ENCODE results near the gene RPL36.

Gene RPL36

DNA sequence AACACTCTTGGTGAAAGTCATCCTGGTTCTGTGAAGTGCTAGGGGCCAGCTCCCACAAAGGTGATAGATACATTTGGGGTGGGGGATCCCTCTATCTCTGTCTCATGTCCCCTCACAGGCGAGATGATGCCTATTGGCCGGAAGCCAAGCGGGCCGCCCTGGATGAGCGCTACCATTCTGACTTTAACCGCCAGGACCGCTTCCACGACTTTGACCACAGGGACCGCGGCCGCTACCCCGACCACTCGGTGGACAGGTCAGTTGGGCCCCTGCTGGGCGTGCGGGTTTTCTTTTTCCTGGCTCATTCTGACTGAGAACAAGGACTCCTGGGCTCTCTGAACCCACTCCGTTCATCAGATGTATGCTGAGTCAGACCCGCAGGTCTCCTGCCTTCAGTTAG, 26.2 kb upstream of the RPL36 start:
- Histone ChIP-seq H3K4me1 (ENCODE audit: control insufficient read depth, insufficient read depth, low read length) (no peaks in the 10 kb centered on the region), H3K36me3 (ENCODE audit: control insufficient read depth, insufficient read depth, low read length) (peaks cover 51% of the 10 kb centered on the region), H3K9ac (ENCODE audit: low read length) (no peak overlapping the region), H3K27ac (ENCODE audit: low read depth, low read length) (no peak overlapping the region), H3K4me3 (ENCODE audit: low read length) (no peak overlapping the region), H3K27me3 (ENCODE audit: control insufficient read depth, insufficient read depth, low read length) (no peaks in the 10 kb centered on the region)

- Histone ChIP-seq H3K36me3 (ENCODE audit: control insufficient read depth, insufficient read depth, low read length) (peaks cover 55% of the 10 kb centered on the region), H3K27me3 (ENCODE audit: control insufficient read depth, insufficient read depth, low read length) (no peaks in the 10 kb centered on the region), H3K9ac (ENCODE audit: low read length) (no peak overlapping the region), H3K27ac (ENCODE audit: low read depth, low read length) (no peak overlapping the region), H3K4me3 (ENCODE audit: low read length) (no peak overlapping the region), H3K4me1 (ENCODE audit: control insufficient read depth, insufficient read depth, low read length) (no peaks in the 10 kb centered on the region)
Observed at GRCh38 chr19:5664515-5664914, 25.6 kb upstream of the RPL36 start.

DNA sequence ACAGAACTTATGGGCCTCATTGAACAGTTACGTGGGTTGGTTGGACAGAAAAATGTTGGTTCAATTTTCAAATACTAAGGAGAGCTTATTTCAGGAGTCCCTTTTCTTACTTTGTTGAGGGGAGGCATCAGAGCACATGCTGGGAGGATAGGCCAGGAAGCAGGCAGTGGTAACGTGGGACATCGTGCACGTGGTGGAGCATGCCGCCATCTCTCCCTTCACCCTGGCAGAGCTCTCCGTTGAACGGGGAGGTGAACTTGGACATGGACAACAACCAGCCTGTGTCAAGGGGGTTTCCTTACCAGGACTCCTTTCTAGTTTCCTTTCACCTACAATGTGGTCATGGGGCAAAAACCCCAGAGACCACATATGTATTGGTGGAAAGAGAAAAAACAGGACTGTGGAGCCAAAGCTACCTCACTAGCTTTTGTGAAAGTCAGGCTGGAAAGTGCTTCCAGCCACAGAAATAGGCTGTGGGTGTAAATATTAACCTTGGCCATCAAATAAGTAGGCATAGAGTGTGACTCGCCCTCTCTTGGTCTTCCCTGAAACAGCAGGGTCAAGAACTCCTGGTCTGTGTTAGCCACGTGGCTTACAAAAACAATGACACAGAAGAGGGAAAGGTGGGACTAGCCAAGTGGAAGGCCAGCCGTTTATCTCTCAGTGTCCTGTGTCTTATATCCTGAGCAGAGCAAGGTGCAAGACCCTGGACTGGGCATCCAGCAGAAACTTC, 24.1 kb upstream of the RPL36 start:
- H3K9ac ChIP-seq (ENCODE audit: low read length) = no peak overlapping the region
- H3K27me3 ChIP-seq (ENCODE audit: control insufficient read depth, insufficient read depth, low read length) = no peaks in the 10 kb centered on the region
- H3K4me1 ChIP-seq (ENCODE audit: control insufficient read depth, insufficient read depth, low read length) = no peaks in the 10 kb centered on the region
- peaks cover 48% of the 10 kb centered on the region for H3K36me3 ChIP-seq (ENCODE audit: control insufficient read depth, insufficient read depth, low read length)
- no peak overlapping the region for H3K27ac ChIP-seq (ENCODE audit: low read depth, low read length)
- H3K4me3 ChIP-seq (ENCODE audit: low read length) = no peak overlapping the region

GRCh38 chr19:5666921-5667610, 23.0 kb upstream of the RPL36 start:
- Histone ChIP-seq H3K9ac (ENCODE audit: low read length) (no peak overlapping the region), H3K4me3 (ENCODE audit: low read length) (no peak overlapping the region), H3K36me3 (ENCODE audit: control insufficient read depth, insufficient read depth, low read length) (peaks cover 42% of the 10 kb centered on the region), H3K27ac (ENCODE audit: low read depth, low read length) (no peak overlapping the region), H3K27me3 (ENCODE audit: control insufficient read depth, insufficient read depth, low read length) (no peaks in the 10 kb centered on the region), H3K4me1 (ENCODE audit: control insufficient read depth, insufficient read depth, low read length) (no peaks in the 10 kb centered on the region)

GRCh38 chr19:5667751-5668271, 22.3 kb upstream of the RPL36 start:
- H3K27me3 ChIP-seq (ENCODE audit: control insufficient read depth, insufficient read depth, low read length) = no peaks in the 10 kb centered on the region
- no peak overlapping the region for H3K27ac ChIP-seq (ENCODE audit: low read depth, low read length)
- no peaks in the 10 kb centered on the region for H3K4me1 ChIP-seq (ENCODE audit: control insufficient read depth, insufficient read depth, low read length)
- no peak overlapping the region for H3K9ac ChIP-seq (ENCODE audit: low read length)
- no peak overlapping the region for H3K4me3 ChIP-seq (ENCODE audit: low read length)
- H3K36me3 ChIP-seq (ENCODE audit: control insufficient read depth, insufficient read depth, low read length) = peaks cover 42% of the 10 kb centered on the region

DNA sequence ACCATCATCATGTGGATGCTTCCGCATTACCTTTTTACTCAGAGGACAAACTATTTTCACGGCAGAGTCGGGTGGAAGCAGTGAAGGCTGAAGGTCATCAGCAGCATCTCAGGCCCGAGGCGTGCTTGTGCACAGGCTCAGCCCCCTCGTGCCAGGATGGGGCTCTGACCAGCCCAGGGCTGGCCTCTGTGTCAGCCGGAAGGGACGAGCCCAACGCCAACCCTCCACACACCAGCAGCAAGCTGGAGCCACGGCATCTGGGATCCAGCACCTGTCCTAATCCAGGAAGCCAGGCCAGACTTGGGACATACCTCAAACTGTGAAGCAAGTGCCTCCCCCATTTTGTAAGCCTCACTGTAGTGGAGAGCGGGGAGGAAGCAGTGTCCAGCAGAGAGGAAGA, 20.9 kb upstream of the RPL36 start:
- peaks cover 32% of the 10 kb centered on the region for H3K36me3 ChIP-seq (ENCODE audit: control insufficient read depth, insufficient read depth, low read length)
- no peak overlapping the region for H3K4me3 ChIP-seq (ENCODE audit: low read length)

DNA sequence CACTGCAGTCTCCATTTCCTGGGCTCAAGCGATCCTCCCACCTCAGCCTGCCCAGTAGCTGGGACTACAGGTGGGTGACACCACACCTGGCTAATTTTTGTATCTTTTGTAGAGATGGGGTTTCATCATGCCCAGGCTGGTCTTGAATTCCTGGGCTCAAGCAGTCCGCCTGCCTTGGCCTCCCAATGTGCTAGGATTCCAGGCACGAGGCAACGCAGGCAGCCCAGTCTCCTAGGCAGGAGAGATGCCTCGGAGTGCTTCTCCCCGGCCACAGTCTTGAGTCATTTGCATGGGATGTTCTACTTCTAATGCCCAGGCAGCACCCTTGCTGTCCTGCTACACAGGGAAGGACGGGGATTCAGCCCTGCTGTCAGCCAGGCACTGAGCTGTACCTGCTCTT, 18.5 kb upstream of the RPL36 start:
- Histone ChIP-seq H3K36me3 (ENCODE audit: control insufficient read depth, insufficient read depth, low read length) (peaks cover 18% of the 10 kb centered on the region), H3K4me3 (ENCODE audit: low read length) (no peak overlapping the region), H3K4me1 (ENCODE audit: control insufficient read depth, insufficient read depth, low read length) (no peaks in the 10 kb centered on the region), H3K27me3 (ENCODE audit: control insufficient read depth, insufficient read depth, low read length) (no peaks in the 10 kb centered on the region), H3K9ac (ENCODE audit: low read length) (no peak overlapping the region), H3K27ac (ENCODE audit: low read depth, low read length) (no peak overlapping the region)

More for the DNA sequence above, 20.9 kb upstream of the RPL36 start:
- H3K9ac ChIP-seq (ENCODE audit: low read length) = no peak overlapping the region
- H3K4me1 ChIP-seq (ENCODE audit: control insufficient read depth, insufficient read depth, low read length) = no peaks in the 10 kb centered on the region
- no peaks in the 10 kb centered on the region for H3K27me3 ChIP-seq (ENCODE audit: control insufficient read depth, insufficient read depth, low read length)
- H3K27ac ChIP-seq (ENCODE audit: low read depth, low read length) = no peak overlapping the region

- Histone ChIP-seq H3K27ac (ENCODE audit: low read depth, low read length) (no peak overlapping the region), H3K9ac (ENCODE audit: low read length) (no peak overlapping the region), H3K4me1 (ENCODE audit: control insufficient read depth, insufficient read depth, low read length) (no peaks in the 10 kb centered on the region), H3K27me3 (ENCODE audit: control insufficient read depth, insufficient read depth, low read length) (no peaks in the 10 kb centered on the region), H3K4me3 (ENCODE audit: low read length) (no peak overlapping the region), H3K36me3 (ENCODE audit: control insufficient read depth, insufficient read depth, low read length) (peaks cover 9% of the 10 kb centered on the region)
Observed at GRCh38 chr19:5672708-5673459, 17.2 kb upstream of the RPL36 start.

DNA sequence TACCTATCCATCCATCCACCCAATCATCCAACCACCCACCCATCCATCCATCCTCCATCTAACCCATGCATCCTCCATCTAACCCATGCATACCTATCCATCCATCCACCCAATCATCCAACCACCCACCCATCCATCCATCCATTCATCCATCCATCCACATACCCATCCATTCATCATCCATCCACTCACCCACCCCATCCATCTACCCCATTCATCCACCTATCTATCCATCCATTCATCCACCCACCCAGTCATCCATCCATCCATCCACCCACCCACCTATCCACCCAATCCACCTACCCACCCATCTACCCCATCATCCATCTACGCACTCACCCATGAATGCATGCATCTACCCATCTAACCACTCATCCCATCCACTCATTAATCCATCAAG, 16.3 kb upstream of the RPL36 start:
- H3K36me3 ChIP-seq (ENCODE audit: control insufficient read depth, insufficient read depth, low read length) = peaks cover 6% of the 10 kb centered on the region
- H3K27ac ChIP-seq (ENCODE audit: low read depth, low read length) = no peak overlapping the region
- H3K27me3 ChIP-seq (ENCODE audit: control insufficient read depth, insufficient read depth, low read length) = no peaks in the 10 kb centered on the region
- H3K9ac ChIP-seq (ENCODE audit: low read length) = no peak overlapping the region
- H3K4me3 ChIP-seq (ENCODE audit: low read length) = no peak overlapping the region
- H3K4me1 ChIP-seq (ENCODE audit: control insufficient read depth, insufficient read depth, low read length) = no peaks in the 10 kb centered on the region

DNA sequence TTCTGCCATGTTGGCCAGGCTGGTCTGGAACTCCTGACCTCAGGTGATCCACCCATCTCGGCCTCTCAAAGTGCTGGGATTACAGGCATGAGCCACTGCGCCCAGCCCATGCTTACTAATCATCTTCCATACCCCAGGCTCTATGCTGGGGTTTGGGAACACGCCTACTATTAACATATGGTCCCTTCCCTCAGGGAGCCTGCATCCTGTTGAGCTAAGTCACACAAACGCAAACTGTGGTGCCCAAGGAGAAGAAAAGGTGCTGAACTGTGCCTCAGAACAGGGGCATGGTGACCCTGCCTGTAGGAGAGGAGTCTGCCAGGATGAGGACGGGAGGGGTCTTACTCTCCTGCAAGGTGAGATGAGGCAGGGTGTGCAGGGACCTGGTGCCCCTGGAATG, 15.4 kb upstream of the RPL36 start:
- no peak overlapping the region for H3K9ac ChIP-seq (ENCODE audit: low read length)
- H3K27me3 ChIP-seq (ENCODE audit: control insufficient read depth, insufficient read depth, low read length) = no peaks in the 10 kb centered on the region
- H3K4me3 ChIP-seq (ENCODE audit: low read length) = no peak overlapping the region
- peaks cover 7% of the 10 kb centered on the region for H3K4me1 ChIP-seq (ENCODE audit: control insufficient read depth, insufficient read depth, low read length)
- H3K36me3 ChIP-seq (ENCODE audit: control insufficient read depth, insufficient read depth, low read length) = no peaks in the 10 kb centered on the region
- H3K27ac ChIP-seq (ENCODE audit: low read depth, low read length) = no peak overlapping the region

DNA sequence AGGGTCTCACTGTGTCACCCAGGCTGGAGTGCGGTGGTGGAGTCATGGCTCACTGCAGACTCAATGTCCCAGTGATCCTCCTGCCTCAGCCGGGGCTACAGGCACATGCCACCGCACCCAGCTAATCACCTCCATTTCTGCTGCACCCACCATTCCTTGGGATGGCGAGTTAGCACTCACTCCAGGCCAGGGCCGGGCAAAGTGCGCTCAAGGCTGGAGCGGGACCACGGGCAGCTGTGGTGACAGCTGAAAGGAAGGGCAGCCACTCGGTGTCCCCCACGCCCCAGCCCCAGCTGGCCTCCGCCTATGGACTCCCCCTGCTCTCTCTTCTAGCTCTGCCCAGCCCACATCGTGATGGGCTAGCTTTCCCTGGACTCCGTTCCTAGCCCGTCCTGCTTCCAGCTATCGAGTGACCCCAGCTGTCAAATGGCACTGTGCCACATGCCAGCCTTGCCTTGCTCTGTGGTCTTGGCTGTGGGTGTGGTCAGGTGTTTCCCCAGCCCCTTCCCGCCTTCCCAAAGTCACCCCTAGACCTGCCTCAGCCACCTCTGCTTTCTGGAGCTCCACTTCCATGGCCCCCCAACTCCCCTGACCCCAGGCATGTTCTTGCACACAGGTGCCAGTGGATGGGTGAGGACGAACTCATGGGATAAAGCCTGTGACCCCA, 13.9 kb upstream of the RPL36 start:
- H3K4me3 ChIP-seq (ENCODE audit: low read length) = no peak overlapping the region
- no peak overlapping the region for H3K9ac ChIP-seq (ENCODE audit: low read length)
- H3K27me3 ChIP-seq (ENCODE audit: control insufficient read depth, insufficient read depth, low read length) = no peaks in the 10 kb centered on the region
- H3K4me1 ChIP-seq (ENCODE audit: control insufficient read depth, insufficient read depth, low read length) = peaks cover 8% of the 10 kb centered on the region
- H3K27ac ChIP-seq (ENCODE audit: low read depth, low read length) = no peak overlapping the region
- no peaks in the 10 kb centered on the region for H3K36me3 ChIP-seq (ENCODE audit: control insufficient read depth, insufficient read depth, low read length)

DNA sequence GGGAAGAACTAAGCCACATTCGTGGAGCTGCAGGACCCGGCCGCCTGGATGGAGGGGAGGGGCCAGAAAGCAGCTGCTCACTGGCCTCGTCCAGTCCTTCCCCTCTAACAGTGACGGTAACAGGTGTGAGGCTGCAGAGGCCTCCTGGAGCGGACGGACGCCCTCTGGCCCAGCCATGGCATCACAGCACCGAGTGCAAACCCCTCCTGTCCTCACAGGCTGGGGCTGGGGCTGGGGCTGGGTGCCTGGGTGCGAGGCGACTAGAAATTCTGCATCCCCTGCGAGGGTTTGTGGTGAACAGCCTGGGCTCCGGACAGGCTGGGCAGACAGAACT, 13.4 kb upstream of the RPL36 start:
- H3K4me1 ChIP-seq (ENCODE audit: control insufficient read depth, insufficient read depth, low read length) = peaks cover 8% of the 10 kb centered on the region
- H3K9ac ChIP-seq (ENCODE audit: low read length) = no peak overlapping the region
- H3K36me3 ChIP-seq (ENCODE audit: control insufficient read depth, insufficient read depth, low read length) = no peaks in the 10 kb centered on the region
- H3K4me3 ChIP-seq (ENCODE audit: low read length) = no peak overlapping the region
- no peak overlapping the region for H3K27ac ChIP-seq (ENCODE audit: low read depth, low read length)
- H3K27me3 ChIP-seq (ENCODE audit: control insufficient read depth, insufficient read depth, low read length) = no peaks in the 10 kb centered on the region

Data from rectal smooth muscle tissue (tissue), 1 donor.